Suprapubic skin (tissue), 3 donors: ENCODE results near the gene CLEC2D.

Experiments used
- CTCF ChIP-seq, 2 donors: fragments of 200-600 bp in 1 of 2; fragments of 450-650 bp in 1 of 2; sonication (generic) in 1 of 2; IDR thresholded peaks; one replicate each; pipeline ENCODE4 v1.5.1; 2016 to 2019; ENCODE audit warnings: antibody characterized with exemption in 2 of 2, mild to moderate bottlenecking in 1 of 2, moderate library complexity in 1 of 2
- EP300 ChIP-seq: sonication (generic); formaldehyde crosslinking; IDR thresholded peaks from one replicate; pipeline ENCODE4 v1.6.1; 2017; ENCODE audit warnings: antibody characterized with exemption

GRCh38 chr12:9699898-9700605 is 30.5 kb downstream of the CLEC2D start:
- no peak for TF ChIP-seq CTCF (IDR thresholded peaks at IDR 0.05)
- TF ChIP-seq EP300 = no peak
